T47D (cell line): ENCODE measurements around the gene KANK2.
A peak's percentile ranks its signal among the peaks of the same experiment; 100 is the strongest.
"Not testable (repeated sequence)": the region's sequence is repeated elsewhere in the genome, so short reads cannot be mapped to it uniquely, and the experiment has no call there.

Source experiments
- DNase-seq, 2 experiments: peaks; one replicate each; pipeline versions ENCODE4 v3.0.0 to v3.0.0-alpha.2; 2011 to 2012; ENCODE audit warnings: low read depth in 1 of 2, low spot score in 1 of 2
- JUND ChIP-seq: IDR thresholded peaks from 2 replicates; pipeline ENCODE4 v1.6.1; 2012; ENCODE audit warnings: low read depth
- in situ Hi-C: cut with HindIII; loops from 2 replicates; pipeline ENCODE4 v1.10.0; 2016; ENCODE audit warnings: low sequenced_read_pairs, low pct_unique_long_range_greater_than_20kb

Gene KANK2

GRCh38 chr19:11151181-11151580, 46.2 kb downstream of the KANK2 start:
- TF ChIP-seq JUND, result no peak
- in situ Hi-C loops, result no loop called here
- no peak for DNase-seq

DNA sequence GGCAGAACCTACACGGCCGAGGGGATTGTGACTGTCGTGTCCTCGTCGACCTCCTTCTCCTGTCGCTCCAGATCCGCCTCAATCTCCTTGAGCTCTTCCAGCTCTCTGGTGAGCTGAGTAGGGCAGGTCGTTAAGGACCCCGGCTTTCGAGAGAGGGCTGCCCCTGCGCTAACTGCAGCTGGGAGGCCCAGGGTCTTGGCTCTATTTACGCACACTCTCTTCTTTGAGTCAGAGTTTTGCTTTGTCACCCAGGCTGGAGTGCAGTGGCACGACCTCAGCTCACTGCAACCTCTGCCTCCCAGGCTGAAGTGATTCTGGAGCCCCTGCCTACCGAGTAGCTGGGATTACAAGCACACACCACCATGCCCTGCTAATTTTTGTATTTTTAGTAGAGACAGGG, 49.3 kb downstream of the KANK2 start:
- in situ Hi-C loops, result no loop called here
- no peak for DNase-seq
- TF ChIP-seq JUND, result no peak

GRCh38 chr19:11145536-11145924, 51.8 kb downstream of the KANK2 start:
- in situ Hi-C loops, result no loop called here
- TF ChIP-seq JUND, result no peak
- DNase-seq, result no peak

- in situ Hi-C loops, result no loop called here
- no peak for TF ChIP-seq JUND
- peak in 1 of 2 experiments; percentile 61 for DNase-seq
These were observed 54.7 kb downstream of the KANK2 start for GRCh38 chr19:11142528-11143171.

DNA sequence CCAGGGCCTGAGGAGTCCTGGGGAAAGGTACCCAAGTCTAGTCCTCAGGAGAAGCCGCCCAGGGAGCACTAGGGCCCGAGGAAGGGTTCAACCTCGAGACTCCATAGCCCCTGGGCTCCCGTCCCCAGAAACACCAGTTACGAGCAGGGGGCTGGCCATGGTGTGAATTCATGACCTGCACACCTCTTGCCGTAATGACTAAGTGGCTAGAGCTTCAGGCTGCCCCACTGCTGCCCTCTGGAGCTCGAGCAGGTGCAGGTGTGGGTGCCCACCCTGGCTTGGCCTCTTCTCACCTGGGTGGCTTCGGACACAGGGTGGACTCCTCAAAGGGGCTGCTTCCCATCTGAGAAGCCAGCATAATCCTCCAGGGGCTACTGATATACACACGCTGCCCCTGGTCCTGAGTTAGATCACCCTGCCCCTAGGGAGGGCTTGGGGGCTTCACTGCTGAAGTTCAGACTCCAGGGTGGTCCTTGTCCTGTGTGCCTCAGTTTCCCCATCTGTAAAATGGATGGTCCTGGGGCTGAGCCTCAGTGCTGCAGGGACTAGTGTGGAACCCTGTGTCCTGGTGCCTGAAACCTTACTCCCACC, 55.3 kb downstream of the KANK2 start:
- no peak for TF ChIP-seq JUND
- DNase-seq, result no peak
- in situ Hi-C loops, result no loop called here

DNA sequence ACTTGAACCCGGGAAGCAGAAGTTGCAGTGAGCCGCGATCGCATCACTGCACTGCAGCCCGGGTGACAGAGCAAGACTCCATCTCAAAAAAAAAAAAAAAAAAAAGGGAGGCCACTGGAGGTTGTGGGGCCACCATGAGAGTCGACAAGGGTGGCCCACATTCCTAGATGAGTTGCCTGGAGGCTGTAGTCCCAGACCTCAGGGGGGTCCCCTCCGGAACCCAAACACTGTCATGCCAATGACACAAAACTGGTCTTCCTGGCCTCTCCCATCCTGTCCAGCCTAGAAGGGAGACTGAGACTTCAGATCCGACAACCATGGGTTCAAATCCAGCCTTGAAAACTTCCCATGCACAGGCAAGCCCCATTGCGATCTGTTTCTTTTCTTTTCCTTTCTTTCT, 56.4 kb downstream of the KANK2 start:
- DNase-seq, result no peak
- in situ Hi-C loops, result no loop called here
- no peak for TF ChIP-seq JUND

DNA sequence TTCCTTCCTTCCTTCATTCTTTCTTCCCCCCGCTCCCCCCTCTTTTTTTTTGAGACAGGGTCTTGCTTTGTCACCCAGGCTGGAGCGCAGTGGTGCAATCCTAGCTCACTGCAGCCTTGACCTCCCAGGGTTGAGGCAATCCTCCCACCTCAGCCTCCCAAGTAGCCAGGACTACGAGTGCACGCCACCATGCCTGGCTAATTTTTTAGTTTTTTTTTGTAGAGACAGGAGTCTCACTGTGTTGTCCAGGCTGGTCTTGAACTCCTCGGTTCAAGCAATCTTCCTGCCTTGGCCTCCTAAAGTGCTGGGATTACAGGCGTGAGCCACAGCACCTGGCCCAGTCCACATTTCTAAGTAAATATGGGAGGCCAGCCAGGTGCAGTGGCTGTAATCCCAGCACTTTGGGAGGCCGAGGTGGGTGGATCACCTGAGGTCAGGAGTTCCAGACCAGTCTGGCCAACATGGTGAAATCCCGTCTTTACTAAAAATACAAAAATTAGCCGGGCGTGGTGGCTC, 57.3 kb downstream of the KANK2 start:
- DNase-seq, in situ Hi-C loops: not testable (repeated sequence)

- no peak for TF ChIP-seq JUND
- in situ Hi-C loops, result no loop called here
- DNase-seq, result no peak
These were observed 58.6 kb downstream of the KANK2 start for GRCh38 chr19:11138601-11139300.

DNA sequence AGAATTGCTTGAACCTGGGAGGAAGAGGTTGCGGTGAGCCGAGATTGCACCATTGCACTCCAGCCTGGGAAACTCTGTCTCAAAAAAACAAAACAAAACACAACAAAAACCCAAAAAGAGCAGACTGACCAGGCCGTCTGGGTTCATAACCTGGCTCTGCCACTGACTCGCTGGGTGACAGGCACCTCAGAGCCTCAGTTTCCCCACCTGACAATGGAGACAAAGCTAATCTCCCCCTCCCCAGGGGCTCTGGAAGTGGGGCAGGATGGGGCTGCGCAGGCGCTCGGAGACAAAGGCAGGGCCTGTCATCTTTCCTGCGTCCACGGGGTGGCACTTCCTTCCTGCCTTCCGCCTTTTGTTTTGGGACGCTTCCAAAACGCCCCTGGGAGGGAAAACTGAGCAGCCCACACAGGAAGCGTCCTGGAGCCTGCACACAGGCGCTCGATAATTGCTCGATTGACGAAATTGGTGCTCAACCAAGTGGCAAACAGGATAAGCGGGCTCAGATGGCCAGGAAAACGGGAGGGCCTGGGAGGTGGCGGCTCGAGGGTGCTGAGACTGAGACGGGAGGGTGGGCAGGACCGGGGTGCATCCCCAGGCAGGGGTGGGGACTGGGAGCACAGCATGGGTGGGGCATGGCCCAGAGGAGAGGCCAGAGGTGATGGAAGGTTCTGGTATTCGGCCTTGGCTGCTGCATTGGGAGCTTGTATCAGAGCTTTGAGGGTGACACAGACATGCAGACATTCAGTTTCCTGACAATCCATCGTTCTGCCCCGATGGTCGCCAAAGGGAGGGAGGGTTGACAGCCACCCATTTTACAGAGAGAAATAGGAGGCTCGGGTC, 59.6 kb downstream of the KANK2 start:
- peak; percentile 33 to 84 for DNase-seq
- in situ Hi-C loops, result no loop called here
- no peak for TF ChIP-seq JUND

- in situ Hi-C loops, result no loop called here
- TF ChIP-seq JUND, result no peak
- no peak for DNase-seq
These were observed 60.8 kb downstream of the KANK2 start for GRCh38 chr19:11136400-11137101.

DNA sequence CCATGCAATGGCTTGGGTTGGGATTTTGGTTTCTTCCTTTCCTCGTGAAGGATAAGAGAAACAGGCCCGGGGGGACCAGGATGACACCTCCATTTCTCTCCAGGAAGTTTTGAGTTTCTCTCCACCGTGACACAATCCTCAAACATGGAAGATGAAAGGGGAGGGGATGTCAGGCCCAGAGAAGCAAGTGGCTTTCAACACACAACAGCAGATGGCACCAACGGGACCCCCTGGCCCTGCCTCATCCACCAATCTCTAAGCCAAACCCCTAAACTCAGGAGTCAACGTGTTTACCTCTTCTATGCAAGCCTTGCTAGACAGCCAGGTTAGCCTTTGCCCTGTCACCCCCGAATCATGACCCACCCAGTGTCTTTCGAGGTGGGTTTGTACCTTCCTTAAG, 65.9 kb downstream of the KANK2 start:
- in situ Hi-C loops, result no loop called here
- no peak for TF ChIP-seq JUND
- no peak for DNase-seq
